NK-92 (cell line): ENCODE results near the gene HIVEP2.

ENCODE experiments used
- DNase-seq: peaks from one replicate; lab custom pipeline; 2025; ENCODE audit not compliant: unreplicated experiment; lab: John Stamatoyannopoulos, UW

Gene HIVEP2

DNA sequence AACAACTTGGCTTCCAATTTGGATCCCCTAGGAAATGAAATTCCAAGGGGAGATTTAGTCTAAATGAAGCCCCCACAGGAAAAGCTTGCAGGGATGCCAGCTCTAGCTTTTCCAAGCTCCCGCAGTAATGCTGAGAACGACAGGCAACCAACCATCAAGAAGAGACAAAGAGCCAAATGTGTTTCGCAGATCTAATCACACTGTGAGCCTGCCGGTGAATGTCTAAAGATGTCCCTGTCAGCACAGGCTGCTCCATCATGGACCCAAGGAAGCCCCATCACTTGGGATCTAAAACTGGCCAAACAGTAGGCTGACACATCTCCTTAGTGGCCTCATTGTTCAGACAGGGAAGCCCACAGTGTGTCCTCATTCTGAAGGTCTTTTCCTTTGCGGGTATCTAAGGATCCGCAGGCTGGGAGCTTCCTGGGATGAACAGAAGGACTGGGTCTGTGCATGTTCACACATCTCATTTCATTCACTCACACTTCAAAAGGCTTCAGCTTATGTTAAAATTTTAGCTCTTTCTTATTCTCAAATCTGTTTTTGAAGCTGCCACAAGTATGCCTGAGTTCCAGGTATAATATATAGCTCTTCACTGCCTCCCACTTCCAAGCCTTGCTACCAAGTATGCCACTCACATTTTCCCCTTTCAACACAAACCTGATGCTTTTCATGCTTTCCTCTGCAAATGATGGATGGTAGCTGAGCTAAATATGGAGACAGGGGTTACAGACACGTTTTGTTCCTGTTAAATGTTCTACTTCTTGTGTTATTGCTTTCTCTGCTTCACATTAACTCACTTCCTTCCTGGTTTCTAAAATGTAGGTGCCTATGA lies 229.8 kb downstream of the HIVEP2 start:
- no peak for DNase-seq

DNA sequence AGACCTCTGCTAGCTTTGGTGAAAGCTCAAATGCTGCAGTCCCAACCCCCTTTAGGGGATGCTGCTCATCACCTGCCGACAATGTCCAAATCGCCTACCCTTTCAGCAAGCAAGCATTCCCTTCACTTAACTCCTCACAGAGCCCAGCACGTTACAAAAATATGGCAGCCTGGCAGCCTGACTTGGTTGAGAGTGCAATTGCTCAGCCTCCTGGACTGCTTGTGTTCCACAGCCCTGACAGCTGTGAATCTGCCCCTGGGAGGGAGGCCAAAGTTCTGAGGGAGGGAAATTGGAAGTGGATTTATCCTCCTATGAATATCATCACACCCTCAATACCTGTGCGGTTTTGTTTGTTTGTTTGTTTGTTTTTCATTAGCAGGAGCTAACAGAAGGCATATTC lies 231.0 kb downstream of the HIVEP2 start:
- no peak for DNase-seq

DNA sequence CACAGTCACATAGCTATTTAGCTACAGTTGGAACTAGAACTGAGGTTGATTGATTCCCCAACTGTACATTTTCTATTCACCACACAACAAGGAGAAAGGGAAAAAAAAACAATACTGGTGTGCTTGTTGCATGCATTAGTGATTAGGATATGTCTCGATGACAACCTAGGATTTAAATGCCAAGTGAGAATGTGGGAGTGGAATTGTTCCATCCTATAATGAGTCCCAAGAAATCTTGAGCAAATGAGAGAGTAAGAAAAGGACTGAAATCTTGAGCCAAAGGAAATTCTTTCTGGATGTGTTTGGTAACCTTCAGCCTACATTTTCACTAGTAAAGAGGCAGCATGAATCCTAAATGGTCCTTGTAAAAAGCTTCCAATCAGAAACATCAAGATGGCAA lies 232.7 kb downstream of the HIVEP2 start:
- DNase-seq = no peak

DNA sequence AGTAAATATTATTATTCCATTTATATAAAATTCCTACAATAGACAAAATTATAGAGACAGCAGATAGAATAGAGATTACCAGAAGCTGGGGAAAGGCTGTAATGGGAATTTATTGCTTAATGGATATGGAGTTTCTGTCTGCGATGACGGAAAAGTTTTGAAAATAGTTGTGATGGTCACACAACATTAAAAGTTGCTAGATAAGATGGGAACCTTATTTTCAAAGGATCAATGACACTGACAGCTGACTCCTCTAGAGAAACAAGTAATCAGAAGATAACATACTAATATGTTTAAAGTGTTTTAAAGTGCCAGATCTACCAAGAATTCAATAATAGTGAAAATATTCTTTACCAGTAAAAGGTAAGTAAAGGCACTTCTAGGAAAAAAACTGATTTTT lies 236.3 kb downstream of the HIVEP2 start:
- no peak for DNase-seq

DNA sequence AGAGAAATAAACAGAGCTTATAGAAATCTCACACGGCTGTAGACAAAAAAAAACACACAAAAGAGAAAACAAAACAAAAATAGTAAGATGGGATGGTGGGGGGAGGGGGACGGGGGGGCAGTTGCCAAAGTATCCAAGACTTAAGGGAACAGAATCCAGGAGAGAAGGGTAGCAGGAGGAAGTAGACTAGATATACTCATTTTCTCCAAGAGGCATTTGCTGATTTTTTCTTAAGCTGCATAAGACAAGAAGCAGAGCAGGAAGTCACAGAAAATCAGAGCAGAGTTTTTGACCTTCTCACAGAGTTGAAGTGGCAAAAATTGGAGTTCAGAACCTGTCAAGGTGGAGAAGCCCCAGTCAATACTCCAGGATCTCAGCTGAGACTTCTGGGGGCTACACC lies 237.7 kb downstream of the HIVEP2 start:
- no peak for DNase-seq

DNA sequence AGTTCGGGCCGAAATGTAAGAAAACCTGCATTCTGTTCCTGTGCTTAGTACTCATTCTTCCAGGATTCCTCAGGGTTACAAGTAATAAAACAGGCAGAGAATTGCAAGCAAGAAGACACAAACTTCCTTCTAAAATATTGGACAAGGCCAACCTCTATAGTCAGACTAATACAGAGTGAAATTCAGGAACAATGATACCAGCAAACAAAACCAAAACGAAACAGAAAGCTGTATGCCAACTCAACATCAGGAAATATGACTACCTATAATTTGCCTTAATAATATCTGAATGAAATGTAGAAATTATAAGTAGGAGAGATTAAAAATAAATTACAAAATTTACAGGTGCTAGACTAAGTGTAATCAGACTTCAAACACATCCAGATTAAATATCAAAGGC lies 238.8 kb downstream of the HIVEP2 start:
- DNase-seq = no peak

DNA sequence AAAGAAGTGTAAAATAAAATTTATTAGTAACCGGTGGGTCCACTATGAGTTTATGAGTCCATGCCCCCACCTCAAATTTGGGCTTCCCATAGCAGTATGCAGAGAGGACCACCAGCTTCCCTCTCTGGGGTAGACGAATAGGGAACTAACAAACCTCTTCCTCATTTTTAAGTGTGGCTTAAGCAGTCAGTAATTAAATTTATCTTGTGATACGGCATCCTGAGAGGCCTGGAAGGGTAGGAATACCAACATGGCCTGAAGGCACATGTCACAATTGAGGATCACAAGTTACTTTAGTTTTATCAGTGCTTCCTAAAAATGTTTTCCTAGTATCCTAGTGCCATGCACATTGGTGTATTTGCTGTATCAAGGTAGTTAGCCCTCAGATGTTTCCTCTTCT lies 239.9 kb downstream of the HIVEP2 start:
- no peak for DNase-seq

DNA sequence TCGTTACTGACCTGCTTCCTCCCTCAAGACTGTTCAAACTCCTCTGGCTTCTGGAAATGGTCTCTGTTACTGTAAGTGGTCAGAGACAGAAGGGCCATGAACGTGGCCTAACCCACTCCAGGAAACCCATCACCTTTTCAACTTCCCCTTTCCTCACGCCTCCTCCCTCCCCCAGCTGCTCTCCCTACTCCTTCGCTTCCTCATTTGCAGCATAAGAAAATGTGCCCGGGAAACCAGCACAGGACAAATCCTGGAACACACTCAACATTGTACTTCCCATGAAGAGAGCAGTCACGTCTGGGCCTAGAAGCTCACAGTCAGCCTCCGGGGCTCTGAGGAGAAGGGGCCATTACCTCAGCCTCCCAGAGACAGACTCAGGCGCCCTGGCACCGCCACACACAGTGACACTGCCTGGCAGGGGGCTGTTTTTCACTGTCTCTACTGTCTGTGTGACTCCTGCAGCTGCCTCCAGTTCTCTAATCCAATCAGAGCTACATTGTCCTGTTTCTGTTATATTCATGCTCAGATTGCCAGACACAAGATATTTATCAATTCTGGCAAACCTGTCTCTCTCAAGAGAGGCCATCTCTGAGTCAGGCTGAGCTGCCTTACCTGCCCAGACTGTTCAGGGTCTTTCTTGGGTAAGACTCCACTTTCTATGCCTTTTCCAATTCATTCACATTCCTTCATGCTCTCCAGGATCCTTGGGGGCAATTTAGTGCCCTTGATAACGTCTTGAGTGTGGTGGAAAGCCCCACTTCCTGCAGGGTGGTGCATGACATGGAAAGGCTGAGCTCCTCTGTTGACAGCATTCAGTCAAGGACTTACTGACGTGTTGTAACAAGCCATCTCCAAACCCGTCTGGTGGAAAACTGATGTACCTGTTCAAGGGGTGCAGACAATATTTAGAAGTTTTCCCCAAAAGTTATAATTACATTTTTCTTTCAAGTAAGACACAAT lies 242.2 kb downstream of the HIVEP2 start:
- DNase-seq = no peak
